MM.1S (cell line): ENCODE measurements around the gene TMEM239.

Source experiments
- DNase-seq: peaks from one replicate; pipeline ENCODE4 v3.0.0-alpha.2; 2015
- H2AFZ ChIP-seq: fragments of 300-600 bp; sonication (generic); 2 replicates; pipeline ENCODE4 v1.6.0; 2016; ENCODE audit warnings: antibody characterized with exemption, low read length
- H3F3A ChIP-seq: fragments of 300-600 bp; sonication (generic); 2 replicates; pipeline ENCODE4 v1.6.1; 2016; ENCODE audit warnings: mild to moderate bottlenecking, antibody characterized with exemption, low read length, moderate library complexity, mixed read lengths; ENCODE audit not compliant: insufficient read depth
- H3K27ac ChIP-seq: fragments of 300-600 bp; sonication (generic); 2 replicates; pipeline ENCODE4 v1.5.1; 2016; ENCODE audit warnings: mild to moderate bottlenecking, low read length
- H3K27me3 ChIP-seq: fragments of 300-600 bp; sonication (generic); replicated peaks from 2 replicates; pipeline ENCODE4 v1.6.0; 2016; ENCODE audit warnings: low read length; ENCODE audit not compliant: insufficient read depth
- H3K36me3 ChIP-seq: fragments of 300-600 bp; sonication (generic); replicated peaks from 2 replicates; pipeline ENCODE4 v1.6.1; 2016; ENCODE audit warnings: mild to moderate bottlenecking, low read length, mixed read lengths; ENCODE audit not compliant: insufficient read depth
- H3K4me1 ChIP-seq: fragments of 300-600 bp; sonication (generic); 2 replicates; pipeline ENCODE4 v1.6.1; 2016; ENCODE audit warnings: low read length, mixed read lengths
- H3K4me2 ChIP-seq: fragments of 300-600 bp; sonication (generic); 2 replicates; pipeline ENCODE4 v1.6.0; 2016; ENCODE audit warnings: low read depth, low read length
- H3K4me3 ChIP-seq: fragments of 300-600 bp; sonication (generic); 2 replicates; pipeline ENCODE4 v1.5.1; 2016; ENCODE audit warnings: low read length, mixed read lengths
- H3K79me2 ChIP-seq: fragments of 300-600 bp; sonication (generic); 2 replicates; pipeline ENCODE4 v1.6.1; 2016; ENCODE audit warnings: mixed run types, low read length, mixed read lengths
- H3K9ac ChIP-seq: fragments of 300-600 bp; sonication (generic); 2 replicates; pipeline ENCODE4 v1.6.1; 2016; ENCODE audit warnings: low read length, mixed read lengths
- H3K9me2 ChIP-seq: fragments of 300-600 bp; sonication (generic); replicated peaks from 2 replicates; pipeline ENCODE4 v1.6.1; 2016; ENCODE audit warnings: mild to moderate bottlenecking, low read length, mixed read lengths; ENCODE audit not compliant: insufficient read depth
- H3K9me3 ChIP-seq: fragments of 300-600 bp; sonication (generic); replicated peaks from 2 replicates; pipeline ENCODE4 v1.6.1; 2016; ENCODE audit warnings: mild to moderate bottlenecking, low read length, mixed read lengths; ENCODE audit not compliant: insufficient read depth
- H4K20me1 ChIP-seq: fragments of 300-600 bp; sonication (generic); 2 replicates; pipeline ENCODE4 v1.6.1; 2016; ENCODE audit warnings: mild to moderate bottlenecking, low read length, moderate library complexity, mixed read lengths; ENCODE audit not compliant: insufficient read depth
- CTCF ChIP-seq: fragments of 300-600 bp; sonication (generic); IDR thresholded peaks from 2 replicates; pipeline ENCODE4 v1.5.1; 2016; ENCODE audit warnings: antibody characterized with exemption, low read length, mixed read lengths
- EZH2 ChIP-seq: fragments of 300-600 bp; sonication (generic); optimal IDR thresholded peaks from 2 replicates; pipeline ENCODE3; 2017; ENCODE audit warnings: low read depth, mild to moderate bottlenecking, antibody characterized with exemption, low read length, mixed read lengths
- EZH2phosphoT487 ChIP-seq: fragments of 300-600 bp; sonication (generic); IDR thresholded peaks from 2 replicates; pipeline ENCODE4 v1.6.1; 2018; ENCODE audit warnings: antibody characterized with exemption, low read length

Gene TMEM239

GRCh38 chr20:2778602-2779321 lies 37.4 kb upstream of the TMEM239 start:
- peaks cover 6% of the 10 kb centered on the region; the same call in 1 of the 2 replicates for H3K4me1 ChIP-seq
- no peaks in the 10 kb centered on the region for H4K20me1 ChIP-seq
- H3K4me2 ChIP-seq = no peak overlapping the region
- no peak overlapping the region for H3K4me3 ChIP-seq
- H3K36me3 ChIP-seq = no peaks in the 10 kb centered on the region
- no peak for DNase-seq
- H3K9me3 ChIP-seq = no peaks in the 10 kb centered on the region
- no peaks in the 10 kb centered on the region for H3F3A ChIP-seq
- no peaks in the 10 kb centered on the region for H3K27me3 ChIP-seq
- no peaks in the 10 kb centered on the region for H3K9me2 ChIP-seq
- H3K79me2 ChIP-seq = no peaks in the 10 kb centered on the region
- H3K9ac ChIP-seq = no peak overlapping the region
- no peak for TF ChIP-seq EZH2
- TF ChIP-seq EZH2phosphoT487 = no peak
- TF ChIP-seq CTCF = no peak
- H3K27ac ChIP-seq = no peak overlapping the region
- H2AFZ ChIP-seq = no peak overlapping the region

GRCh38 chr20:2780948-2781347 lies 35.2 kb upstream of the TMEM239 start:
- Histone ChIP-seq H3K36me3 (no peaks in the 10 kb centered on the region), H3K27me3 (no peaks in the 10 kb centered on the region), H3K4me3 (no peak overlapping the region), H3K27ac (no peak overlapping the region), H3K79me2 (no peaks in the 10 kb centered on the region), H3K9me2 (no peaks in the 10 kb centered on the region), H2AFZ (no peak overlapping the region), H3F3A (no peaks in the 10 kb centered on the region), H4K20me1 (no peaks in the 10 kb centered on the region), H3K9me3 (no peaks in the 10 kb centered on the region), H3K9ac (no peak overlapping the region), H3K4me2 (no peak overlapping the region), H3K4me1 (peaks cover 6% of the 10 kb centered on the region; the same call in 1 of the 2 replicates)
- peak; percentile 23 for DNase-seq
- TF ChIP-seq CTCF (peak; percentile 24), EZH2phosphoT487 (no peak), EZH2 (no peak)

GRCh38 chr20:2783908-2784566 lies 32.1 kb upstream of the TMEM239 start:
- H3K9me2 ChIP-seq = no peaks in the 10 kb centered on the region

More at GRCh38 chr20:2783908-2784566, 32.1 kb upstream of the TMEM239 start:
- H3K9me3 ChIP-seq = no peaks in the 10 kb centered on the region
- no peaks in the 10 kb centered on the region for H3K79me2 ChIP-seq
- peaks cover 6% of the 10 kb centered on the region; the same call in 1 of the 2 replicates for H3K4me1 ChIP-seq
- TF ChIP-seq EZH2phosphoT487 = no peak
- no peak for TF ChIP-seq CTCF
- no peak for TF ChIP-seq EZH2
- no peak overlapping the region for H3K4me2 ChIP-seq
- H3K9ac ChIP-seq = no peak overlapping the region
- no peaks in the 10 kb centered on the region for H3K36me3 ChIP-seq
- DNase-seq = no peak
- no peaks in the 10 kb centered on the region for H3F3A ChIP-seq
- no peak overlapping the region for H3K4me3 ChIP-seq
- no peaks in the 10 kb centered on the region for H3K27me3 ChIP-seq
- no peaks in the 10 kb centered on the region for H4K20me1 ChIP-seq
- no peak overlapping the region for H3K27ac ChIP-seq
- H2AFZ ChIP-seq = no peak overlapping the region
